ENCODE data around the gene ZFAND3.

Gene ZFAND3

DNA sequence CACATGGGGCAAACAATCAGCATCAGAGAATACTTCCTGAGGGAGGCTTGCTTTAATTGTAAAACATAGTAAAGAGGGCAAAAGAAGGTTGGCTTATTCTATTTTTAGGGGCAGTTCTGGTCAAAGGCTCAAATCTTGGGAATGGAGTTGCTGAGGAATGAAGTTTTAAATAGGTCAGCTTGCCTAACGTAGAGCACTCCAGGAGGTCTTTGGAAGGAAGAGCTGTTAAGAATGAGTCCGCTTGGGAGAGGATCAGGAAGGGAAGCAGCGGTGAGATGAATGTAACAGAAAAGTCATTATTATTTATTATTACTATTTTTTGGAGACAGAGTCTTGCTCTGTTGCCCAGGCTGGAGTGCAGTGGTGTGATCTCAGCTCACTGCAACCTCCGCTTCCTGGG lies 108.7 kb downstream of the ZFAND3 start:
- TF ChIP-seq, protein P1, sequence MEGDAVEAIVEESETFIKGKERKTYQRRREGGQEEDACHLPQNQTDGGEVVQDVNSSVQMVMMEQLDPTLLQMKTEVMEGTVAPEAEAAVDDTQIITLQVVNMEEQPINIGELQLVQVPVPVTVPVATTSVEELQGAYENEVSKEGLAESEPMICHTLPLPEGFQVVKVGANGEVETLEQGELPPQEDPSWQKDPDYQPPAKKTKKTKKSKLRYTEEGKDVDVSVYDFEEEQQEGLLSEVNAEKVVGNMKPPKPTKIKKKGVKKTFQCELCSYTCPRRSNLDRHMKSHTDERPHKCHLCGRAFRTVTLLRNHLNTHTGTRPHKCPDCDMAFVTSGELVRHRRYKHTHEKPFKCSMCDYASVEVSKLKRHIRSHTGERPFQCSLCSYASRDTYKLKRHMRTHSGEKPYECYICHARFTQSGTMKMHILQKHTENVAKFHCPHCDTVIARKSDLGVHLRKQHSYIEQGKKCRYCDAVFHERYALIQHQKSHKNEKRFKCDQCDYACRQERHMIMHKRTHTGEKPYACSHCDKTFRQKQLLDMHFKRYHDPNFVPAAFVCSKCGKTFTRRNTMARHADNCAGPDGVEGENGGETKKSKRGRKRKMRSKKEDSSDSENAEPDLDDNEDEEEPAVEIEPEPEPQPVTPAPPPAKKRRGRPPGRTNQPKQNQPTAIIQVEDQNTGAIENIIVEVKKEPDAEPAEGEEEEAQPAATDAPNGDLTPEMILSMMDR (IDR thresholded peaks at IDR 0.05; ENCODE audit: borderline replicate concordance, insufficient read depth, low read depth, low read length) = no peak
- H3K4me3 ChIP-seq (ENCODE audit: low read depth, low read length) = no peak overlapping the region

DNA sequence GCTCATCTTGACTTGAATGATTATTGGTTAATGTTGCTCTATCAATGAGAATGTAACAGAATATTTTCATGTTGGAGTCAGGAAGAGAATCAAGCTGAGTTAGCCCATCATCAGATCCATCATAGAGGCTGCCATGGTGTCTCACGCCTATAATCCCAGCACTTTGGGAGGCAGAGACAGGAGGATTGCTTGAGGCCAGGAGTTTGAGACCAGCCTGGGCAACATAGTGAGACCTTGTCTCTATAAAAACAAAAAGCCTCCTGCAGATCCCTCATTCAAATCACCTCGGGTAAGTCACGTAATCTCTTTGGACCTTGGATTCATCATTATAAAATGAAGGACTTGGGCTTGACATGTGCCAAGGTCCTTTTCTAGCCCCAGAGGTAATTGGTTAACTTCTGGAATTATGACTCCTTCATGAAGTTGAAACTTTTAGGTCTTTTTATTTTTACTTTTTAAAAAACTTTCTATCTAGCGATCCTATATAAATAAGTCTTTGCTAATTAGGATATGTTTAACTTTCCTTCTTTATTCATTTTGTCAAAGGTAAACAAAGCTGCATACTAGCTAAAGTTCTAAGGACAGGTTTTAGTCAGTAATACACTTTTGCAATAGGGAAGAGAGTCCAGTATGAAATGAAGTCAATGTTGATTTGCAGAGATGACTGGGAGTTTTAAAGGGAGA lies 110.9 kb downstream of the ZFAND3 start:
- TF ChIP-seq, protein P1 (IDR thresholded peaks at IDR 0.05; ENCODE audit: borderline replicate concordance, insufficient read depth, low read depth, low read length) = no peak
- H3K4me3 ChIP-seq (ENCODE audit: low read depth, low read length) = no peak overlapping the region

DNA sequence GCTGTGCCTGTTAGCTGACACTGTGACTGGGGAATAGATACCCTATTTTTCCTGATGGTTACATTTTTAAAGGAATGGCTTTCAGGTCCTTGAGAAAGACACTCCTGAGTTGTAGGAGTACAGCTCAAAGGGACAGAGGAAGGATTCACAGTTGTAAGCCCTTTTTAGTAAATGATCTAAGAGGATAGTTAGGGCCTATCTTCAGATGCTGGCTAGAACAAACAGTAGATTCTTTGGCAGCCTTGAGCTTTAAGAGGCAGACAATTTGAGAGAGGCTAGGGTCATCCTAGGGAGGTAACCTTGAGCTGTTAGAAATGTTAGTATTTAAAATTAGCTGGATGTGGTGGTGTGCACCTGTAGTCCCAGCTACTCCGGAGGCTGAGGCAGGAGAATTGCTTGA lies 111.5 kb downstream of the ZFAND3 start:
- H3K4me3 ChIP-seq (ENCODE audit: low read depth, low read length) = no peak overlapping the region
- TF ChIP-seq, protein P1 (IDR thresholded peaks at IDR 0.05; ENCODE audit: borderline replicate concordance, insufficient read depth, low read depth, low read length) = no peak

DNA sequence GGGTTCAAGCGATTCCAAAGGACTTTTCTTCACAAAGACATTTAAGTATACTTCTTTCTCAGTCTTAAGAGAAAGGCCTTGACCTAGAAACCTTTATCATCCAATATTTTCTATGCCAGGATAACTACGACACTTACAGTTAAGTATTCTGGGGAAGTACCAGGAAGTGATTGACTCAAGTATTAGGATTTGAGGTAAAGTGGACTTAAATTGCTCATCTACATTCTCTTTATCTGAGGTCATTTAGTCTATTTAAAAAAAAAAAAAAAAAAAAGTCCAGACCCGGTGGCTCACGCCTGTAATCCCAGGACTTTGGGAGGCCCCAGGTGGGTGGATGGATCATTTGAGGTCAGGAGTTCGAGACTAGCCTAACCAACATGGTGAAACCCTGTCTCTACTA lies 114.7 kb downstream of the ZFAND3 start:
- no peak overlapping the region for H3K4me3 ChIP-seq (ENCODE audit: low read depth, low read length)
- TF ChIP-seq, protein P1 (IDR thresholded peaks at IDR 0.05; ENCODE audit: borderline replicate concordance, insufficient read depth, low read depth, low read length) = no peak

DNA sequence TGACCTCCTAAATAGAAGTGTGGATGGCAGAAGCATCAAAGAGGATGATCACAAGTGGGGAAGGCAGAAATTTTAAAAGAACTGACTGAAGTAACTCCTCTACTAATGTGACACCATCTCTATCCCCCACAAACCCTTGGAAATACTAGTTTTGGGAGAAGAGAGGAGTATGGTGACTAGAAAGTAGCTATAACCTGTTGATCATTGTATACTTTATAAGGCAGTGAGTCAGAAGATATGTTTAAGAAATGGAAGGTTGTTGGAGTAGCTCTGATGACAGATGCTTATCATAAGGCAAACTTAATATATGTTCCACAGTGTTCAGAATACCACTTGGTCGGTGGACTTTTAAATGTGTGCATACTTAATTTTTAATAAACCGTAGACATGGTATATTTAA lies 116.6 kb downstream of the ZFAND3 start:
- no peak overlapping the region for H3K4me3 ChIP-seq (ENCODE audit: low read depth, low read length)
- TF ChIP-seq, protein P1 (IDR thresholded peaks at IDR 0.05; ENCODE audit: borderline replicate concordance, insufficient read depth, low read depth, low read length) = no peak

DNA sequence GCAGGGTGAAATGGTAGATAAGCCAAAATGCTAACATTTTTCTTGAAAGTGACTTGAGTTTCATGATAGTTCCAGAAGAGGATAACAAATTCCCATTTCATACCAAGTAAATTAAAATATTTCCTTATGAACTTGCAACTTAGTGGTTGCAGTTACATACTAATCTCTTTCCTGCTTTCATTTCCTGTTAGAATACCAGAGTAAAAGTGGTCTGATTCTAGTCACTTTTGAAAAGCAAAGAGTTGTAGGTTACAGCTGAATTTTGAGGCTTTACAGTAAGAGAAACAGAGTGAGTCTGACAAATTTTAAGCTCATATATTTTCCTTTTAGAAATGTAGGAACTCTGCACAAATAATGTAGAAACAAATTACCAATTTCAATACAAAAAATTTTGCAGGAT lies 117.4 kb downstream of the ZFAND3 start:
- TF ChIP-seq, protein P1 (IDR thresholded peaks at IDR 0.05; ENCODE audit: borderline replicate concordance, insufficient read depth, low read depth, low read length) = no peak

DNA sequence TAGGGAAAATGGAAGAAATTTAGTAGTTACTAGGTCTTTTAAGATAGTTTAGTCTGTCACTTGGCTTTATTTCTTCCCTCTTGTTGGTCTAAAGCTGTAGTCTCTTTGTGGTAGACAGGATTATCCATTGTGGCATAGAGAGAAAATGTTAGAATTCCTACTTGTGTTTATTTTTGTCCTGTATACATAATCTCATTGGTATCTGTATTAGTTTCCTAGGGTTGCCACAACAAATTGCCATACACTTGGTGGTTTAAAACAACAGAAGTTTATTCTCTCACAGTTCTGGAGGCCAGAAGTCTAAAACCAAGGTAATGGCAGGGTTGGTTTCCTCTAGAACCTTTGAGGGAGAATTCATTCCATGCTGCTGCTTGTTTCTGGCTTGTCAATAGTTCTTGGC lies 119.4 kb downstream of the ZFAND3 start:
- H3K4me3 ChIP-seq (ENCODE audit: low read depth, low read length) = no peak overlapping the region
- TF ChIP-seq, protein P1 (IDR thresholded peaks at IDR 0.05; ENCODE audit: borderline replicate concordance, insufficient read depth, low read depth, low read length) = no peak

More for the DNA sequence above, 117.4 kb downstream of the ZFAND3 start:
- H3K4me3 ChIP-seq (ENCODE audit: low read depth, low read length) = no peak overlapping the region
